HG03097 (cell line): Measurements from ENCODE around the gene CNBP.
A peak's percentile ranks its signal among the peaks of the same experiment; 100 is the strongest.
"Not testable (repeated sequence)": the region's sequence is repeated elsewhere in the genome, so short reads cannot be mapped to it uniquely, and the experiment has no call there.

Experiments
- ATAC-seq: cut with Tn5 transposase; IDR thresholded peaks from one replicate; pipeline ENCODE4 v1.9.1; 2021; ENCODE audit not compliant: unreplicated experiment, low FRiP score

The CNBP gene

GRCh38 chr3:129183569-129184395 is at the start of gene CNBP:
TSS of gene CNBP (minus strand) at chr3:129183896. CDS start at chr3:129171757, 12,139 bp downstream.
- ATAC-seq: peak; percentile 90

GRCh38 chr3:129231331-129232119 is 47.8 kb upstream of the CNBP start:
- no peak for ATAC-seq

- no peak for ATAC-seq
Measured at GRCh38 chr3:129230311-129231019, 46.8 kb upstream of the CNBP start.

- no peak for ATAC-seq
Measured at GRCh38 chr3:129228891-129229585, 45.3 kb upstream of the CNBP start.

GRCh38 chr3:129226374-129226773 is 42.7 kb upstream of the CNBP start:
- no peak for ATAC-seq

- ATAC-seq: no peak
Measured at GRCh38 chr3:129224984-129225393, 41.3 kb upstream of the CNBP start.

GRCh38 chr3:129224387-129224786 is 40.7 kb upstream of the CNBP start:
- not testable (repeated sequence) for ATAC-seq

- no peak for ATAC-seq
Measured at GRCh38 chr3:129218742-129219141, 35.0 kb upstream of the CNBP start.

- ATAC-seq: no peak
Measured at GRCh38 chr3:129213238-129213637, 29.5 kb upstream of the CNBP start.

- ATAC-seq: no peak
Measured at GRCh38 chr3:129211772-129212171, 28.1 kb upstream of the CNBP start.

- no peak for ATAC-seq
Measured at GRCh38 chr3:129211345-129211744, 27.6 kb upstream of the CNBP start.

GRCh38 chr3:129207479-129207878 is 23.8 kb upstream of the CNBP start:
- no peak for ATAC-seq

GRCh38 chr3:129205109-129205832 is 21.6 kb upstream of the CNBP start:
- no peak for ATAC-seq

GRCh38 chr3:129204473-129204872 is 20.8 kb upstream of the CNBP start:
- ATAC-seq: no peak

GRCh38 chr3:129199366-129199765 is 15.7 kb upstream of the CNBP start:
- ATAC-seq: no peak

GRCh38 chr3:129197321-129197720 is 13.6 kb upstream of the CNBP start:
- ATAC-seq: no peak

GRCh38 chr3:129196601-129197000 is 12.9 kb upstream of the CNBP start:
- ATAC-seq: no peak

- ATAC-seq: no peak
Measured at GRCh38 chr3:129195731-129196256, 12.1 kb upstream of the CNBP start.

- not testable (repeated sequence) for ATAC-seq
Measured at GRCh38 chr3:129189793-129190192, 6.1 kb upstream of the CNBP start.

GRCh38 chr3:129187857-129188256 is 4.2 kb upstream of the CNBP start:
- no peak for ATAC-seq
